Measurements from ENCODE around the gene NT5M. TPM values are rescaled to one million over a fixed set of nuclear protein-coding genes. Genes with fewer than 3 reads are reported as not detected.

The NT5M gene
- total and polyA plus RNA-seq, 2 donors from 2014 or later, result 2.8 to 10.0 TPM

GRCh38 chr17:17313350-17313991, 10.3 kb downstream of the NT5M start:
- Histone ChIP-seq H3K4me1 (ENCODE audit: control insufficient read depth in 2 of 3, insufficient read depth in 2 of 3, low read depth in 1 of 3, low read length in 3 of 3) (no peaks in the 10 kb centered on the region), H3K9ac (ENCODE audit: low read length in 3 of 3) (no peak overlapping the region), H3K9me3 (ENCODE audit: control insufficient read depth in 2 of 3, insufficient read depth in 1 of 3, low read length in 3 of 3) (no peaks in the 10 kb centered on the region), H3K27me3 (ENCODE audit: control insufficient read depth, insufficient read depth, low read length) (no peaks in the 10 kb centered on the region), H3K36me3 (ENCODE audit: control insufficient read depth in 2 of 3, insufficient read depth in 3 of 3, low read length in 3 of 3) (no peaks in the 10 kb centered on the region), H3K27ac (ENCODE audit: low read depth in 2 of 2, low read length in 2 of 2) (no peak overlapping the region), H3K4me3 (ENCODE audit: low read length in 3 of 3) (no peak overlapping the region)
- FAIRE-seq (no peak), DNase-seq (peak; percentile 57 to 78 (median 69))
- intact Hi-C loops (cut with DNase I), result no loop called here
- peak; percentile 56 for TF ChIP-seq CTCF (IDR thresholded peaks at IDR 0.05; ENCODE audit: borderline replicate concordance, extremely low read depth, insufficient read depth)

- H3K4me3 ChIP-seq (ENCODE audit: low read length in 3 of 3), result no peak overlapping the region
- DNase-seq (no peak), FAIRE-seq (no peak)
- no peak overlapping the region for H3K27ac ChIP-seq (ENCODE audit: low read depth in 2 of 2, low read length in 2 of 2)
- intact Hi-C loops (cut with DNase I), result no loop called here
- TF ChIP-seq CTCF (IDR thresholded peaks at IDR 0.05; ENCODE audit: borderline replicate concordance, extremely low read depth, insufficient read depth), result no peak
- no peaks in the 10 kb centered on the region for H3K4me1 ChIP-seq (ENCODE audit: control insufficient read depth in 2 of 3, insufficient read depth in 2 of 3, low read depth in 1 of 3, low read length in 3 of 3)
- no peaks in the 10 kb centered on the region for H3K9me3 ChIP-seq (ENCODE audit: control insufficient read depth in 2 of 3, insufficient read depth in 1 of 3, low read length in 3 of 3)
- no peaks in the 10 kb centered on the region for H3K36me3 ChIP-seq (ENCODE audit: control insufficient read depth in 2 of 3, insufficient read depth in 3 of 3, low read length in 3 of 3)
- no peaks in the 10 kb centered on the region for H3K27me3 ChIP-seq (ENCODE audit: control insufficient read depth, insufficient read depth, low read length)
- no peak overlapping the region for H3K9ac ChIP-seq (ENCODE audit: low read length in 3 of 3)
Measured at GRCh38 chr17:17314501-17315071, 11.4 kb downstream of the NT5M start.

DNA sequence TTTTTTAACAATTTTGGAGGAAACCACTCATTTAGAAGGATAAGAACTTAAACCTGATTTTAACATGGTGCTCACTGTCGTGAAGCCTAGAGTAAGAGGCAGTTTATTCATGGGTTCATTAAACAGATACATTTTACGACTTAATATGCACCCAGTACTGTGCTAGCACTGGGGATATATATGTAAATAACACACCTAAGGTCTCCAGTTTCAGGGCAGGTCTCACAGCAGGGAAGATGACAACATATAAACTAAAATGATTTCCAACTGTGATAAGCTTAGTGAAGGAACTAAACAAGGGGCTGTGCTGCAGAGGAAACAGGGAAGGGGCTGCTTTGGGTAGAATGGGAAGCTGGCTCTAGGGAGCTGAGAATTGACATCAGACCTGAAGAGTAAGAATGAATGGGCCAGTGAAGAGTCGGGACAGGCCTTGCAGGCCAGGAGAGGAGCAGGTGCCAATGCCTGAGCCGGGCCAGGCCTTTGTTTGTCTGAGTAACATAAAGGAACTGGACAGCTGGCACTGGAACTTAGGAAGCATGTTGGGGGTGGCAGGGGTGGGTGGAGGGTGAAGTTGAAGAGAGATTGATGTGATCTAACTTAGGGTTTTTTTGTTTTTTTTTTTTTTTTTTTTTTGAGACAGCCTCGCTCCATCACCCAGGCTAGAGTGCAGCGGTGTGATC, 12.1 kb downstream of the NT5M start:
- H3K4me3 ChIP-seq (ENCODE audit: low read length in 3 of 3), result no peak overlapping the region
- no peak for TF ChIP-seq CTCF (IDR thresholded peaks at IDR 0.05; ENCODE audit: borderline replicate concordance, extremely low read depth, insufficient read depth)
- FAIRE-seq (no peak), DNase-seq (peak in 1 of 5 donors; percentile 34)
- no peak overlapping the region for H3K9ac ChIP-seq (ENCODE audit: low read length in 3 of 3)
- H3K36me3 ChIP-seq (ENCODE audit: control insufficient read depth in 2 of 3, insufficient read depth in 3 of 3, low read length in 3 of 3), result no peaks in the 10 kb centered on the region
- no peaks in the 10 kb centered on the region for H3K9me3 ChIP-seq (ENCODE audit: control insufficient read depth in 2 of 3, insufficient read depth in 1 of 3, low read length in 3 of 3)
- H3K27ac ChIP-seq (ENCODE audit: low read depth in 2 of 2, low read length in 2 of 2), result no peak overlapping the region
- intact Hi-C loops (cut with DNase I), result no loop called here
- H3K4me1 ChIP-seq (ENCODE audit: control insufficient read depth in 2 of 3, insufficient read depth in 2 of 3, low read depth in 1 of 3, low read length in 3 of 3), result no peaks in the 10 kb centered on the region
- H3K27me3 ChIP-seq (ENCODE audit: control insufficient read depth, insufficient read depth, low read length), result no peaks in the 10 kb centered on the region
